H1 (cell line): Measurements from ENCODE around the gene ZNF362. TPM values are rescaled to one million over a fixed set of nuclear protein-coding genes. Genes with fewer than 3 reads are reported as not detected.

ENCODE experiments used
- CTCF ChIA-PET: fragments of 300-600 bp; sonication (Branson Sonifier 250); formaldehyde crosslinking; loops from one replicate; lab custom pipeline; 2021; ENCODE audit not compliant: partially characterized antibody; lab: Charles Lee
- POLR2A ChIA-PET: fragments of 300-600 bp; sonication (Branson Sonifier 250); formaldehyde crosslinking; loops from one replicate; lab custom pipeline; 2021; ENCODE audit warnings: inconsistent platforms; ENCODE audit not compliant: partially characterized antibody; lab: Charles Lee
- DNase-seq, 2 experiments: peaks; one replicate each; pipeline versions ENCODE4 v3.0.0 to v3.0.0-alpha.2; 2010 to 2022; ENCODE audit warnings: low spot score in 2 of 2, low read depth in 1 of 2, mixed read lengths in 1 of 2
- FAIRE-seq: peaks from 2 replicates; lab custom pipeline; 2011; peaks lifted over from hg19 to GRCh38; lab: Jason Lieb, UNC
- H2AFZ ChIP-seq: 2 replicates; pipeline ENCODE4 v1.8.1; 2012; ENCODE audit warnings: low read length, inconsistent platforms
- H2AK5ac ChIP-seq: 2 replicates; pipeline ENCODE4 v1.6.1; 2013; ENCODE audit warnings: low read depth, low read length
- H2BK120ac ChIP-seq: replicated peaks from 2 replicates; pipeline ENCODE3; 2013; ENCODE audit warnings: low read depth, low read length, inconsistent platforms
- H2BK12ac ChIP-seq: 2 replicates; pipeline ENCODE4 v1.6.1; 2013; ENCODE audit warnings: low read depth, low read length
- H2BK15ac ChIP-seq: 2 replicates; pipeline ENCODE4 v1.6.1; 2013; ENCODE audit warnings: low read length
- H2BK20ac ChIP-seq: 2 replicates; pipeline ENCODE4 v1.6.1; 2013; ENCODE audit warnings: low read length
- H2BK5ac ChIP-seq: 2 replicates; pipeline ENCODE4 v1.6.1; 2013; ENCODE audit warnings: low read depth, low read length
- H3K14ac ChIP-seq: 2 replicates; pipeline ENCODE4 v1.6.1; 2013; ENCODE audit warnings: inconsistent platforms; ENCODE audit not compliant: insufficient read length
- H3K18ac ChIP-seq: 2 replicates; pipeline ENCODE4 v1.6.1; 2013; ENCODE audit warnings: low read length; ENCODE audit errors: extremely low read depth
- H3K23ac ChIP-seq: 2 replicates; pipeline ENCODE4 v1.6.1; 2013; ENCODE audit warnings: inconsistent platforms; ENCODE audit not compliant: insufficient read length
- H3K23me2 ChIP-seq: 2 replicates; pipeline ENCODE4 v1.6.1; 2013; ENCODE audit warnings: low read depth, low read length
- H3K27ac ChIP-seq: 2 replicates; pipeline ENCODE4 v1.6.1; 2011; ENCODE audit warnings: low read depth, low read length, inconsistent platforms
- H3K27me3 ChIP-seq, 4 experiments: replicated peaks in 1 of 4; 1 replicate in 1 of 4; 2 replicates in 3 of 4; pipeline versions ENCODE4 v1.6.1 to v1.8.1; 2011 to 2013; ENCODE audit warnings: low read length in 3 of 4, mild to moderate bottlenecking in 3 of 4, inconsistent platforms in 2 of 4, mixed read lengths in 2 of 4, moderate library complexity in 1 of 4; ENCODE audit not compliant: control insufficient read depth in 3 of 4, insufficient read depth in 3 of 4; ENCODE audit errors: extremely low read depth in 1 of 4
- H3K36me3 ChIP-seq, 4 experiments: 2 replicates each; pipeline versions ENCODE4 v1.6.1 to v1.8.1; 2011 to 2013; ENCODE audit warnings: mild to moderate bottlenecking in 4 of 4, low read length in 3 of 4, moderate library complexity in 2 of 4, control low read depth in 1 of 4, inconsistent platforms in 1 of 4; ENCODE audit not compliant: insufficient read depth in 4 of 4, control insufficient read depth in 2 of 4
- H3K4ac ChIP-seq: replicated peaks from 2 replicates; pipeline ENCODE3; 2013; ENCODE audit warnings: low read length, low read depth, mixed read lengths, inconsistent platforms; ENCODE audit not compliant: insufficient read length
- H3K4me1 ChIP-seq, 4 experiments: replicated peaks in 1 of 4; 1 replicate in 1 of 4; 2 replicates in 3 of 4; pipeline versions ENCODE4 v1.6.1 to v1.8.1; 2011 to 2013; ENCODE audit warnings: low read length in 3 of 4, inconsistent platforms in 2 of 4, mixed read lengths in 1 of 4; ENCODE audit not compliant: insufficient read depth in 4 of 4, control insufficient read depth in 3 of 4
- H3K4me2 ChIP-seq, 2 experiments: 2 replicates each; pipeline versions ENCODE4 v1.6.1 to v1.8.1; 2011 to 2013; ENCODE audit warnings: low read depth in 2 of 2, low read length in 2 of 2, control low read depth in 1 of 2, inconsistent platforms in 1 of 2, mild to moderate bottlenecking in 1 of 2; ENCODE audit not compliant: insufficient read depth in 1 of 2
- H3K4me3 ChIP-seq, 4 experiments: fragments of 200-600, 300-600 bp in 1 of 4; sonication (generic), shearing (Covaris generic), sonication (Bioruptor Twin) in 1 of 4; 2 replicates each; pipeline versions ENCODE4 v1.5.1 to v1.8.1; 2011 to 2016; ENCODE audit warnings: low read length in 4 of 4, low read depth in 3 of 4, control low read depth in 2 of 4, inconsistent platforms in 2 of 4, mild to moderate bottlenecking in 2 of 4, mixed read lengths in 1 of 4, moderate library complexity in 1 of 4; ENCODE audit not compliant: insufficient read depth in 2 of 4; ENCODE audit errors: extremely low read depth in 1 of 4
- H3K56ac ChIP-seq: replicated peaks from 2 replicates; pipeline ENCODE3; 2013; ENCODE audit warnings: low read depth, mild to moderate bottlenecking, mixed read lengths, low read length, inconsistent platforms; ENCODE audit not compliant: insufficient read length
- H3K79me1 ChIP-seq: 2 replicates; pipeline ENCODE4 v1.6.1; 2013; ENCODE audit warnings: low read depth, low read length, control low read depth
- H3K79me2 ChIP-seq, 2 experiments: 2 replicates each; pipeline versions ENCODE4 v1.6.1 to v1.8.1; 2012 to 2013; ENCODE audit warnings: low read length in 2 of 2, mild to moderate bottlenecking in 2 of 2, inconsistent platforms in 1 of 2; ENCODE audit not compliant: insufficient read depth in 2 of 2, control insufficient read depth in 1 of 2
- H3K9ac ChIP-seq, 4 experiments: replicated peaks in 1 of 4; 1 replicate in 1 of 4; 2 replicates in 3 of 4; pipeline versions ENCODE4 v1.6.1 to v1.8.1; 2011 to 2013; ENCODE audit warnings: low read depth in 3 of 4, low read length in 3 of 4, control low read depth in 2 of 4, mild to moderate bottlenecking in 2 of 4, moderate library complexity in 2 of 4, inconsistent platforms in 1 of 4; ENCODE audit errors: extremely low read depth in 1 of 4
- H3K9me3 ChIP-seq, 2 experiments: 2 replicates each; pipeline versions ENCODE4 v1.6.1 to v1.8.1; 2012 to 2013; ENCODE audit warnings: mild to moderate bottlenecking in 2 of 2, moderate library complexity in 2 of 2, control low read depth in 1 of 2, inconsistent platforms in 1 of 2, low read depth in 1 of 2, low read length in 1 of 2, mixed read lengths in 1 of 2; ENCODE audit not compliant: insufficient read depth in 2 of 2
- H4K20me1 ChIP-seq, 2 experiments: replicated peaks in 1 of 2; 2 replicates each; pipeline versions ENCODE3 to v1.8.1; 2011 to 2013; ENCODE audit warnings: inconsistent platforms in 2 of 2, low read length in 2 of 2, mild to moderate bottlenecking in 1 of 2; ENCODE audit not compliant: insufficient read depth in 2 of 2, control insufficient read depth in 1 of 2
- H4K5ac ChIP-seq: 2 replicates; pipeline ENCODE4 v1.6.1; 2013; ENCODE audit warnings: low read length, low read depth, mixed read lengths, inconsistent platforms; ENCODE audit not compliant: insufficient read length
- H4K8ac ChIP-seq: 2 replicates; pipeline ENCODE4 v1.8.0; 2013; ENCODE audit warnings: mild to moderate bottlenecking, moderate library complexity, low read length, inconsistent platforms; ENCODE audit not compliant: insufficient read depth; ENCODE audit errors: extremely low read depth
- H4K91ac ChIP-seq: replicated peaks from 2 replicates; pipeline ENCODE3; 2013; ENCODE audit warnings: low read length, mixed read lengths, inconsistent platforms; ENCODE audit not compliant: insufficient read length
- CREB1 ChIP-seq: IDR thresholded peaks from 2 replicates; pipeline ENCODE4 v1.6.1; 2012; ENCODE audit warnings: inconsistent platforms
- EP300 ChIP-seq, 2 experiments: IDR thresholded peaks; 1 replicate in 1 of 2; 2 replicates in 1 of 2; pipeline ENCODE4 v1.6.1; 2011 to 2012; ENCODE audit warnings: low read depth in 2 of 2, low read length in 2 of 2, mild to moderate bottlenecking in 2 of 2, borderline replicate concordance in 1 of 2, inconsistent platforms in 1 of 2, moderate library complexity in 1 of 2
- HDAC2 ChIP-seq, 2 experiments: fragments of 300-600 bp in 1 of 2; sonication (generic) in 1 of 2; IDR thresholded peaks; 2 replicates each; pipeline ENCODE4 v1.6.1; 2011 to 2012; ENCODE audit warnings: low read depth in 2 of 2, low read length in 2 of 2, mild to moderate bottlenecking in 2 of 2, moderate library complexity in 2 of 2, borderline replicate concordance in 1 of 2, inconsistent platforms in 1 of 2
- RAD21 ChIP-seq, 2 experiments: IDR thresholded peaks in 1 of 2; conservative IDR thresholded peaks in 1 of 2; 2 replicates each; pipeline ENCODE4 v1.6.1; 2011; ENCODE audit warnings: low read depth in 2 of 2, low read length in 2 of 2, improper control_type of control experiment in 1 of 2, inconsistent platforms in 1 of 2, mild to moderate bottlenecking in 1 of 2, moderate library complexity in 1 of 2
- RFX5 ChIP-seq: IDR thresholded peaks from 2 replicates; pipeline ENCODE4 v1.6.1; 2011; ENCODE audit warnings: low read depth, low read length, improper control_type of control experiment, borderline replicate concordance
- RNF2 ChIP-seq: fragments of 200-900, 300-1000 bp; sonication (generic); IDR thresholded peaks from 2 replicates; pipeline ENCODE4 v1.7.1; 2016; ENCODE audit warnings: borderline replicate concordance, low read depth, mild to moderate bottlenecking, antibody characterized with exemption, low read length; ENCODE audit not compliant: poor library complexity, severe bottlenecking; ENCODE audit errors: missing control alignments
- SAP30 ChIP-seq: fragments of 300-600 bp; sonication (generic); IDR thresholded peaks from 2 replicates; pipeline ENCODE4 v1.7.1; 2012; ENCODE audit warnings: low read length, moderate library complexity, mild to moderate bottlenecking, inconsistent platforms; ENCODE audit not compliant: insufficient read depth, insufficient replicate concordance
- SP2 ChIP-seq: IDR thresholded peaks from 2 replicates; pipeline ENCODE4 v1.6.1; 2012; ENCODE audit warnings: mild to moderate bottlenecking, low read length, inconsistent platforms
- TEAD4 ChIP-seq: IDR thresholded peaks from 2 replicates; pipeline ENCODE4 v1.6.1; 2012; ENCODE audit warnings: low read depth, low read length, inconsistent platforms, mixed read lengths
- WGBS, 2 experiments: shearing (Covaris generic) in 1 of 2; methylation state at CpG; one replicate each; pipeline versions ENCODE4 v1.1.6 to v1.1.7; 2013 to 2015; ENCODE audit warnings: low lambda C conversion rate in 2 of 2, mixed read lengths in 2 of 2, inconsistent platforms in 1 of 2, low coverage in 1 of 2, missing lambda C conversion rate in 1 of 2; ENCODE audit not compliant: insufficient replicate concordance in 2 of 2, insufficient coverage in 1 of 2, insufficient read length in 1 of 2; ENCODE audit errors: extremely low coverage in 1 of 2, missing lambda C conversion rate in 1 of 2; 5-methylcytosine and 5-hydroxymethylcytosine counted together
- polyA plus RNA-seq, 7 experiments: library from polyadenylated mRNA; depleted of rRNA in 3 of 7; stranded (reverse) in 5 of 7; unstranded in 2 of 7; fragments of >200 nt in 5 of 7; fragments of 200-250 nt in 2 of 7; gene quantifications; 1 replicate in 5 of 7; 2 replicates in 1 of 7; 4 replicates in 1 of 7; pipeline versions ENCODE4 v1.2.1 to v1.2.3, GENCODE V29; 2011 to 2013; ENCODE audit warnings: missing spikeins in 2 of 7, mixed read lengths in 2 of 7
- total RNA-seq: library from RNA; stranded (reverse); fragmentation: NEBNext Ultra II Directional; extraction: Animal tissue kit (Norgen Biotek cat#: 25700); gene quantifications from 2 replicates; pipeline ENCODE4 v1.2.1, GENCODE V29; 2021
- TF ChIP-seq, protein P1 (sequence below): IDR thresholded peaks from 2 replicates; pipeline ENCODE4 v1.6.1; 2012; ENCODE audit warnings: inconsistent platforms

The ZNF362 gene
- total and polyA plus RNA-seq, 2 of the 8 experiments (the other 6 are each of a cell fraction or from before 2014, with no cell fraction given), result 24.2 to 27.8 TPM

DNA sequence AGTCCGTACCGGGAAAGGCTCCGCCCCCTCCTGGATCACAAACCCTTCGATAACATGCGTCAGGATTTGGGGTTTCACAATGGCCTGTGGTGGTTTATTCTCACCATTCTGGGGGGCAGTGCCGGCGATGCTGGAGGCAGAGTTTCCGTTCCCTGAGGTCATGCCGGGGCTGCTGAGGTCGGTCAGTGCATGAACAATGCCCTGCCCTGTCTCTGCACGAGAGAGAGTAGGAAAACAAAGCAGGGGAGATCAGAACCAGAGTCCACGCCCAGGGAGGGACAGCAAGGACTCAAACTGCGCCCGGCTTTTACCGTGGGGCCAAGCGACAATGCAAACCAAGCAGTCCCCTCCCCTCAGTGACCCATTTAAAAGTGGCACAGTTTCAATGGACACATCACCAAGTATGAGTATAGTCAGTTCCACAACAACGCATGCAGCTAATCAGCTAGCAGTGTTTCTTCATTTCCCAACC, 77.8 kb downstream of the ZNF362 start:
- Histone ChIP-seq H2AFZ (no peak overlapping the region), H3K23ac (no peak overlapping the region), H2BK15ac (0 out of 2 replicates have a peak overlapping the region, but pooled peaks have one; percentile 22), H3K4ac (no peak overlapping the region), H3K4me2 (no peak overlapping the region), H2BK120ac (no peak overlapping the region), H4K8ac (no peak overlapping the region), H2BK20ac (no peak overlapping the region), H3K14ac (no peak overlapping the region), H3K23me2 (no peaks in the 10 kb centered on the region), H2BK12ac (no peak overlapping the region), H2BK5ac (no peak overlapping the region), H3K27ac (no peak overlapping the region), H4K91ac (no peak overlapping the region), H3K36me3 (peaks cover 0 to 9% (median 5%) of the 10 kb centered on the region in 4 experiments; a peak in 4 of 8 replicates), H3K79me2 (no peaks in the 10 kb centered on the region), H3K4me3 (no peak overlapping the region), H3K27me3 (no peaks in the 10 kb centered on the region; a peak in 1 of 7 replicates), H4K20me1 (peaks cover 0 to 6% of the 10 kb centered on the region in 2 experiments), H3K4me1 (peaks cover 3 to 17% (median 10%) of the 10 kb centered on the region in 4 experiments; a peak in 5 of 7 replicates), H3K18ac (no peak overlapping the region), H2AK5ac (no peak overlapping the region), H3K79me1 (no peaks in the 10 kb centered on the region), H3K9me3 (no peaks in the 10 kb centered on the region), H3K56ac (no peak overlapping the region), H4K5ac (no peak overlapping the region), H3K9ac (no peak overlapping the region)
- FAIRE-seq (no peak), DNase-seq (no peak)
- CTCF ChIA-PET, result interaction anchor here (1.0 to 1.7 kb wide), 3 partner anchors 11 to 35 kb away, joined by 3 to 7 read pairs (median 3); no protein-coding TSS in a partner anchor
- 85% methylated on average over 17 of the region's 17 CpGs; no CpG with 5 or more reads in 1 of the 2 experiments for WGBS, 2 experiments
- POLR2A ChIA-PET, result no interaction called here
- TF ChIP-seq RAD21 (IDR thresholded peaks at IDR 0.05 in 1 of 2, conservative IDR thresholded peaks at IDR 0.05 in 1 of 2; ENCODE audit: low read depth in 2 of 2, low read length in 2 of 2) (no peak), EP300 (IDR thresholded peaks at IDR 0.05; ENCODE audit: borderline replicate concordance in 1 of 2, low read depth in 2 of 2, low read length in 2 of 2) (no peak), HDAC2 (IDR thresholded peaks at IDR 0.05; ENCODE audit: borderline replicate concordance in 1 of 2, low read depth in 2 of 2, low read length in 2 of 2) (no peak), RFX5 (no peak), CREB1 (no peak), SAP30 (no peak), TEAD4 (no peak), RNF2 (no peak), SP2 (no peak)
- TF ChIP-seq, protein P1, sequence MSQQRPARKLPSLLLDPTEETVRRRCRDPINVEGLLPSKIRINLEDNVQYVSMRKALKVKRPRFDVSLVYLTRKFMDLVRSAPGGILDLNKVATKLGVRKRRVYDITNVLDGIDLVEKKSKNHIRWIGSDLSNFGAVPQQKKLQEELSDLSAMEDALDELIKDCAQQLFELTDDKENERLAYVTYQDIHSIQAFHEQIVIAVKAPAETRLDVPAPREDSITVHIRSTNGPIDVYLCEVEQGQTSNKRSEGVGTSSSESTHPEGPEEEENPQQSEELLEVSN, result no peak
